RWPE1 (cell line): Measurements from ENCODE around the gene COBLL1.

Experiments used
- CTCF ChIA-PET: fragments of 350-600 bp; sonication (Branson Sonifier 250); formaldehyde crosslinking; extraction: SDS; loops from one replicate; lab custom pipeline; 2021; lab: Yijun Ruan, JAX
- POLR2A ChIA-PET: fragments of 400-600 bp; formaldehyde crosslinking; extraction: SDS; loops from one replicate; lab custom pipeline; 2020; ENCODE audit warnings: antibody characterized with exemption; ENCODE audit not compliant: low non-redundant PET; lab: Yijun Ruan, JAX
- DNase-seq: peaks from one replicate; pipeline ENCODE4 v3.0.0; 2012; ENCODE audit warnings: low spot score
- H3K27ac ChIP-seq: fragments of 450-650 bp; 2 replicates; pipeline ENCODE4 v1.5.1; 2017
- CTCF ChIP-seq: fragments of 450-650 bp; conservative IDR thresholded peaks from 2 replicates; pipeline ENCODE4 v1.5.1; 2017; ENCODE audit warnings: low read depth, mild to moderate bottlenecking

Gene COBLL1

GRCh38 chr2:164843346-164843911 is 1.8 kb upstream of the COBLL1 start:
- DNase-seq = peak; percentile 20
- POLR2A ChIA-PET = interaction anchor here (0.6 to 0.7 kb wide), 2 partner anchors 17 to 88 kb away, joined by 3 to 4 read pairs; no protein-coding TSS in a partner anchor
- H3K27ac ChIP-seq = peak overlapping the region; percentile 71; the same call in 1 of the 2 replicates
- no peak for TF ChIP-seq CTCF
- CTCF ChIA-PET = no interaction called here

GRCh38 chr2:164842624-164842966 is 972 bp upstream of the COBLL1 start:
- ChIA-PET CTCF (interaction anchor here (0.8 to 2.3 kb wide), 12 partner anchors 9 to 105 kb away, joined by 3 to 9 read pairs (median 5); no protein-coding TSS in a partner anchor), POLR2A (interaction anchor here (0.6 to 1.4 kb wide), 3 partner anchors 9 to 61 kb away, joined by 3 to 6 read pairs (median 5); no protein-coding TSS in a partner anchor)
- no peak overlapping the region; the same call in 1 of the 2 replicates for H3K27ac ChIP-seq
- no peak for TF ChIP-seq CTCF
- no peak for DNase-seq

GRCh38 chr2:164840930-164841718 is 499 bp downstream of the COBLL1 start:
- H3K27ac ChIP-seq = peak overlapping the region; percentile 96
- CTCF ChIA-PET = interaction anchor here (0.6 to 2.3 kb wide), 13 partner anchors 10 to 158 kb away, joined by 3 to 9 read pairs (median 4); no protein-coding TSS in a partner anchor
- DNase-seq = peak; percentile 55
- no peak for TF ChIP-seq CTCF
- POLR2A ChIA-PET = interaction anchor here (1.4 kb wide), 1 partner anchor 62 kb away, joined by 6 read pairs; no protein-coding TSS in a partner anchor

- peak; percentile 48 for DNase-seq
- ChIA-PET POLR2A (no interaction called here), CTCF (interaction anchor here (0.6 to 2.3 kb wide), 6 partner anchors 12 to 158 kb away, joined by 3 to 9 read pairs (median 4); no protein-coding TSS in a partner anchor)
- TF ChIP-seq CTCF = no peak
- peak overlapping the region; percentile 96 for H3K27ac ChIP-seq
These were observed 1.1 kb downstream of the COBLL1 start for GRCh38 chr2:164840458-164840929.

GRCh38 chr2:164839914-164840457 is 1.6 kb downstream of the COBLL1 start:
- ChIA-PET CTCF (interaction anchor here (0.8 kb wide), 1 partner anchor 128 kb away, joined by 3 read pairs; no protein-coding TSS in a partner anchor), POLR2A (no interaction called here)
- TF ChIP-seq CTCF = no peak
- H3K27ac ChIP-seq = peak overlapping the region; percentile 96
- peak; percentile 78 for DNase-seq

- DNase-seq = no peak
- POLR2A ChIA-PET = no interaction called here
- TF ChIP-seq CTCF = no peak
- CTCF ChIA-PET = no interaction called here
- no peak overlapping the region for H3K27ac ChIP-seq
These were observed 3.8 kb downstream of the COBLL1 start for GRCh38 chr2:164837807-164838206.
